A549 (cell line): Measurements from ENCODE around the gene GNG7. TPM values are rescaled to one million over a fixed set of nuclear protein-coding genes. Genes with fewer than 3 reads are reported as not detected.
A peak's percentile ranks its signal among the peaks of the same experiment; 100 is the strongest.
"Not testable (repeated sequence)": the region's sequence is repeated elsewhere in the genome, so short reads cannot be mapped to it uniquely, and the experiment has no call there.

Source experiments
- ATAC-seq, 2 experiments: fragments of 200-7000 bp in 1 of 2; fragments of >200 bp in 1 of 2; cut with Nextera tagmentation in 1 of 2; cut with Tn5 transposase in 1 of 2; 3 replicates each; pipeline versions ENCODE4 v1.8.0 to v1.9.1; 2018 to 2020; ENCODE audit warnings: mild to moderate bottlenecking in 1 of 2, moderate library complexity in 1 of 2
- CTCF ChIA-PET: fragments of 300-600 bp; sonication (Branson Sonifier 250); formaldehyde crosslinking; extraction: SDS; loops from one replicate; lab custom pipeline; 2021; ENCODE audit warnings: antibody characterized with exemption, inconsistent platforms; lab: Yijun Ruan, JAX
- POLR2A ChIA-PET: fragments of 350-600 bp; formaldehyde crosslinking; extraction: SDS; loops from one replicate; lab custom pipeline; 2021; ENCODE audit warnings: antibody characterized with exemption, inconsistent platforms; lab: Yijun Ruan, JAX
- DNase-seq, 2 experiments: peaks; one replicate each; pipeline versions ENCODE4 v3.0.0 to v3.0.0-alpha.2; 2011 to 2016; ENCODE audit warnings: low read depth in 1 of 2, low spot score in 1 of 2
- FAIRE-seq: peaks from 2 replicates; lab custom pipeline; 2011; peaks lifted over from hg19 to GRCh38; lab: Jason Lieb, UNC
- H3K27ac ChIP-seq, 2 experiments: fragments of >200 bp; sonication (Bioruptor Twin); formaldehyde crosslinking; 3 replicates each; pipeline ENCODE4 v1.5.1; 2016 to 2017
- H3K4me1 ChIP-seq: fragments of >200 bp; sonication (Bioruptor Twin); formaldehyde crosslinking; 3 replicates; pipeline ENCODE4 v1.6.1; 2016
- H3K4me2 ChIP-seq: fragments of >200 bp; sonication (Bioruptor Twin); formaldehyde crosslinking; 3 replicates; pipeline ENCODE4 v1.6.1; 2016
- H3K4me3 ChIP-seq: fragments of >200 bp; sonication (Bioruptor Twin); formaldehyde crosslinking; 3 replicates; pipeline ENCODE4 v1.5.1; 2016
- H3K9me3 ChIP-seq: fragments of >200 bp; sonication (Bioruptor Twin); formaldehyde crosslinking; 3 replicates; pipeline ENCODE4 v1.6.1; 2016
- BHLHE40 ChIP-seq: IDR thresholded peaks from 2 replicates; pipeline ENCODE4 v1.6.1; 2012; ENCODE audit warnings: low read depth, low read length, inconsistent platforms
- CBX2 ChIP-seq: fragments of 200-600 bp; sonication (generic); IDR thresholded peaks from 2 replicates; pipeline ENCODE4 v1.6.1; 2016; ENCODE audit warnings: low read depth, mild to moderate bottlenecking, borderline replicate concordance
- CBX8 ChIP-seq: fragments of 200-600 bp; sonication (generic); IDR thresholded peaks from 2 replicates; pipeline ENCODE4 v1.6.1; 2016
- CHD2 ChIP-seq: fragments of 150-350 bp; IDR thresholded peaks from 2 replicates; pipeline ENCODE4 v1.6.1; 2014; ENCODE audit warnings: low read length; ENCODE audit not compliant: partially characterized antibody
- EHF ChIP-seq: fragments of 250-450 bp; sonication (Bioruptor Pico); IDR thresholded peaks from 2 replicates; pipeline ENCODE4 v1.5.0; 2020; ENCODE audit warnings: mild to moderate bottlenecking
- EHMT2 ChIP-seq: fragments of 200-600 bp; sonication (generic); IDR thresholded peaks from 2 replicates; pipeline ENCODE4 v1.6.1; 2016; ENCODE audit warnings: antibody characterized with exemption, low read depth, mild to moderate bottlenecking, moderate library complexity
- FOSB ChIP-seq: fragments of 250-450 bp; sonication (Bioruptor Pico); IDR thresholded peaks from 2 replicates; pipeline ENCODE4 v1.5.0; 2020; ENCODE audit warnings: mild to moderate bottlenecking, moderate library complexity
- FOSL2 ChIP-seq, 2 experiments: fragments of 450-650 bp in 1 of 2; fragments of >200 bp in 1 of 2; sonication (Bioruptor Twin) in 1 of 2; formaldehyde crosslinking; IDR thresholded peaks; 2 replicates each; pipeline versions ENCODE4 v1.5.0 to v1.6.1; 2016 to 2020; ENCODE audit warnings: mild to moderate bottlenecking in 1 of 2, moderate library complexity in 1 of 2
- FOXS1 ChIP-seq: fragments of 250-450 bp; sonication (Bioruptor Pico); IDR thresholded peaks from 2 replicates; pipeline ENCODE4 v1.5.0; 2020; ENCODE audit warnings: mild to moderate bottlenecking, moderate library complexity
- GATA3 ChIP-seq: IDR thresholded peaks from 2 replicates; pipeline ENCODE4 v1.6.1; 2012; ENCODE audit warnings: borderline replicate concordance
- HOXA7 ChIP-seq: fragments of 250-450 bp; sonication (Bioruptor Pico); IDR thresholded peaks from 2 replicates; pipeline ENCODE4 v1.5.0; 2020; ENCODE audit warnings: mild to moderate bottlenecking, moderate library complexity
- HOXB13 ChIP-seq: fragments of 250-450 bp; sonication (Bioruptor Pico); IDR thresholded peaks from 2 replicates; pipeline ENCODE4 v1.5.0; 2020; ENCODE audit warnings: low read depth, mild to moderate bottlenecking, moderate library complexity
- JUN ChIP-seq, 2 experiments: fragments of >200 bp; sonication (Bioruptor Twin); formaldehyde crosslinking; IDR thresholded peaks; 2 replicates in 1 of 2; 3 replicates in 1 of 2; pipeline ENCODE4 v1.6.1; 2016 to 2017
- KDM5A ChIP-seq: fragments of 200-600 bp; sonication (generic); IDR thresholded peaks from 2 replicates; pipeline ENCODE4 v1.6.1; 2016; ENCODE audit warnings: antibody characterized with exemption, mild to moderate bottlenecking
- MAFK ChIP-seq: fragments of 450-650 bp; IDR thresholded peaks from 2 replicates; pipeline ENCODE4 v1.6.1; 2014; ENCODE audit not compliant: partially characterized antibody
- MAZ ChIP-seq: fragments of 150-350 bp; IDR thresholded peaks from 2 replicates; pipeline ENCODE4 v1.6.1; 2014; ENCODE audit warnings: antibody characterized with exemption, low read depth, low read length, borderline replicate concordance
- NFE2L2 ChIP-seq: fragments of 150-350 bp; conservative IDR thresholded peaks from 2 replicates; pipeline ENCODE4 v1.6.1; 2014; ENCODE audit warnings: low read length
- NR3C1 ChIP-seq: fragments of >200 bp; sonication (Bioruptor Twin); formaldehyde crosslinking; IDR thresholded peaks from 3 replicates; pipeline ENCODE4 v1.6.1; 2017
- POLR2AphosphoS2 ChIP-seq: conservative IDR thresholded peaks from 2 replicates; pipeline ENCODE4 v1.6.1; 2012; ENCODE audit warnings: low read length, improper control_type of control experiment, inconsistent platforms
- RAD21 ChIP-seq, 2 experiments: fragments of >200 bp in 1 of 2; sonication (Bioruptor Twin) in 1 of 2; formaldehyde crosslinking in 1 of 2; IDR thresholded peaks in 1 of 2; conservative IDR thresholded peaks in 1 of 2; 2 replicates in 1 of 2; 3 replicates in 1 of 2; pipeline ENCODE4 v1.6.1; 2012 to 2018; ENCODE audit warnings: inconsistent platforms in 1 of 2
- RCOR1 ChIP-seq: fragments of 150-350 bp; IDR thresholded peaks from 2 replicates; pipeline ENCODE4 v1.6.1; 2014; ENCODE audit warnings: antibody characterized with exemption, low read length, low read depth
- RNF2 ChIP-seq: fragments of 200-600 bp; sonication (generic); IDR thresholded peaks from 2 replicates; pipeline ENCODE4 v1.6.1; 2016; ENCODE audit warnings: low read depth, mild to moderate bottlenecking, antibody characterized with exemption, moderate library complexity, borderline replicate concordance
- SMC3 ChIP-seq: fragments of >200 bp; sonication (Bioruptor Twin); formaldehyde crosslinking; IDR thresholded peaks from 3 replicates; pipeline ENCODE4 v1.6.1; 2018; ENCODE audit warnings: inconsistent platforms
- ZC3H11A ChIP-seq: fragments of 450-650 bp; IDR thresholded peaks from 2 replicates; pipeline ENCODE4 v1.6.1; 2014; ENCODE audit warnings: antibody characterized with exemption, mild to moderate bottlenecking
- ZFP36 ChIP-seq: fragments of 450-650 bp; IDR thresholded peaks from 2 replicates; pipeline ENCODE4 v1.6.1; 2014; ENCODE audit warnings: borderline replicate concordance; ENCODE audit not compliant: partially characterized antibody
- ZSCAN20 ChIP-seq: fragments of 250-450 bp; sonication (Bioruptor Pico); IDR thresholded peaks from 2 replicates; pipeline ENCODE4 v1.8.0; 2022; ENCODE audit warnings: mild to moderate bottlenecking, moderate library complexity
- WGBS: methylation state at CpG from one replicate; pipeline ENCODE4 v1.1.6; 2017; ENCODE audit errors: missing lambda C conversion rate; 5-methylcytosine and 5-hydroxymethylcytosine counted together
- polyA plus RNA-seq, 4 experiments: library from polyadenylated mRNA; depleted of rRNA in 3 of 4; stranded (reverse); fragments of >200 nt; fragmentation: RNase III in 1 of 4; extraction: RNeasy Plus Mini Kit Qiagen cat#74134 plus additional on column Dnase treatment in 1 of 4; gene quantifications; 2 replicates in 3 of 4; 3 replicates in 1 of 4; pipeline ENCODE4 v1.2.3, GENCODE V29; 2011 to 2017
- TF ChIP-seq, protein P1 (sequence below): fragments of 150-350 bp; IDR thresholded peaks from 2 replicates; pipeline ENCODE4 v1.6.1; 2014; ENCODE audit warnings: low read depth, mild to moderate bottlenecking, low read length
- TF ChIP-seq, protein P2 (sequence below): IDR thresholded peaks from 2 replicates; pipeline ENCODE4 v1.6.1; 2012
- TF ChIP-seq, protein P3 (sequence below): IDR thresholded peaks from 2 replicates; pipeline ENCODE4 v1.6.1; 2012

GNG7 gene
- polyA plus RNA-seq, 2 of the 4 experiments (the other 2 are of a cell fraction), result 0.06 to 0.08 TPM

- TF ChIP-seq MAFK (peak; percentile 82), ZSCAN20 (CRISPR knock-in tag) (no peak), CHD2 (no peak), FOSB (CRISPR knock-in tag) (no peak), ZC3H11A (no peak), HOXA7 (CRISPR knock-in tag) (no peak), KDM5A (no peak), RCOR1 (no peak), GATA3 (peak; percentile 49; the same call in 1 of the 2 replicates), BHLHE40 (peak; percentile 56; the same call in 1 of the 2 replicates), CBX8 (no peak), JUN (IDR thresholded peaks at IDR 0.05) (peak in 1 of 2 experiments; percentile 61; a peak in 2 of 5 replicates), ZFP36 (no peak), RAD21 (conservative IDR thresholded peaks at IDR 0.05 in 1 of 2, IDR thresholded peaks at IDR 0.05 in 1 of 2) (peak; percentile 39 to 58), CBX2 (no peak), SMC3 (peak; percentile 52), NFE2L2 (no peak), EHMT2 (no peak), FOSL2 (IDR thresholded peaks at IDR 0.05) (no peak), FOSL2 (CRISPR knock-in tag; IDR thresholded peaks at IDR 0.05) (peak; percentile 89), MAZ (no peak)
- TF ChIP-seq, protein P1, sequence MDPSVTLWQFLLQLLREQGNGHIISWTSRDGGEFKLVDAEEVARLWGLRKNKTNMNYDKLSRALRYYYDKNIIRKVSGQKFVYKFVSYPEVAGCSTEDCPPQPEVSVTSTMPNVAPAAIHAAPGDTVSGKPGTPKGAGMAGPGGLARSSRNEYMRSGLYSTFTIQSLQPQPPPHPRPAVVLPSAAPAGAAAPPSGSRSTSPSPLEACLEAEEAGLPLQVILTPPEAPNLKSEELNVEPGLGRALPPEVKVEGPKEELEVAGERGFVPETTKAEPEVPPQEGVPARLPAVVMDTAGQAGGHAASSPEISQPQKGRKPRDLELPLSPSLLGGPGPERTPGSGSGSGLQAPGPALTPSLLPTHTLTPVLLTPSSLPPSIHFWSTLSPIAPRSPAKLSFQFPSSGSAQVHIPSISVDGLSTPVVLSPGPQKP, result no peak
- TF ChIP-seq, protein P2, sequence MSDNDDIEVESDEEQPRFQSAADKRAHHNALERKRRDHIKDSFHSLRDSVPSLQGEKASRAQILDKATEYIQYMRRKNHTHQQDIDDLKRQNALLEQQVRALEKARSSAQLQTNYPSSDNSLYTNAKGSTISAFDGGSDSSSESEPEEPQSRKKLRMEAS, result peak; percentile 92
Measured at GRCh38 chr19:2543463-2544442, 158.7 kb downstream of the GNG7 start (continued).

DNA sequence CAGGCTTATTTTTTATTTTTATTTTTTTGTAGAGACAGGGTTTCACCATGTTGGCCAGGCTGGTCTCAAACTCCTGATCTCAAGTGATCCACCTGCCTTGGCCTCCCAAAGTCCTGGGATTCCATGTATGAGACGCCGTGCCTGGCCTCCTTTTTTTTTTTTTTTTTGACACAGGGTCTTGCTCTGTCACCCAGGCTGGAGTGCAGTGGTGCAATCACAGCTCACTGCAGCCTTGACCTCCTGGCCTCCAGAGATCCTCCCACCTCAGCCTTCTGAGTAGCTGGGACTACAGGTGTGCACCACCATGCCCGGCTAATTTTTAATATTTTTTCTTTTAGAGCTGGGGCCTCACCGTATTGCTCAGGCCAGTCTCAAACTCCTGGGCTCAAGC is 159.4 kb downstream of the GNG7 start:
- Histone ChIP-seq H3K27ac (peak overlapping the region; percentile 97 to 100), H3K4me3 (peak overlapping the region; percentile 33; the same call in 2 of the 3 replicates), H3K4me2 (peak overlapping the region; percentile 93), H3K4me1 (peaks cover 64% of the 10 kb centered on the region)
- POLR2A ChIA-PET, result interaction anchor here (1.0 to 5.3 kb wide), 11 partner anchors 9 to 68 kb away, joined by 3 to 191 read pairs (median 5); partner anchors contain the start of gene GADD45B
- ATAC-seq, FAIRE-seq, H3K9me3 ChIP-seq, DNase-seq: not testable (repeated sequence)
- CTCF ChIA-PET, result interaction anchor here (0.9 to 4.9 kb wide), 13 partner anchors 9 to 70 kb away, joined by 3 to 47 read pairs (median 4); partner anchors contain the start of gene GADD45B
- 6% methylated on average over 4 of the region's 4 CpGs for WGBS

GRCh38 chr19:2542341-2543069 is 160.0 kb downstream of the GNG7 start:
- 62% methylated on average over 20 of the region's 22 CpGs for WGBS
- ChIA-PET POLR2A (interaction anchor here (0.7 to 5.3 kb wide), 8 partner anchors 9 to 197 kb away, joined by 3 to 191 read pairs (median 6); partner anchors contain the start of genes GADD45B and SLC39A3), CTCF (interaction anchor here (0.9 to 4.9 kb wide), 13 partner anchors 10 to 71 kb away, joined by 3 to 47 read pairs (median 5); partner anchors contain the start of gene GADD45B)
- Histone ChIP-seq H3K4me3 (no peak overlapping the region), H3K9me3 (no peaks in the 10 kb centered on the region), H3K27ac (peak overlapping the region; percentile 97 to 100), H3K4me1 (peaks cover 64% of the 10 kb centered on the region), H3K4me2 (peak overlapping the region; percentile 93)
- FAIRE-seq, result no peak
- peak in 1 of 2 experiments; percentile 57 for DNase-seq
- ATAC-seq, result no peak
- TF ChIP-seq FOXS1 (CRISPR knock-in tag), result no peak
- no peak for TF ChIP-seq MAFK
- no peak for TF ChIP-seq JUN (IDR thresholded peaks at IDR 0.05)
- no peak for TF ChIP-seq NR3C1
- TF ChIP-seq EHF (CRISPR knock-in tag), result no peak
- no peak for TF ChIP-seq HOXB13 (CRISPR knock-in tag)
- TF ChIP-seq CBX8, result no peak
- no peak for TF ChIP-seq MAZ
- no peak for TF ChIP-seq GATA3
- TF ChIP-seq, protein P1, result no peak
- TF ChIP-seq, protein P2, result no peak
- TF ChIP-seq, protein P3, sequence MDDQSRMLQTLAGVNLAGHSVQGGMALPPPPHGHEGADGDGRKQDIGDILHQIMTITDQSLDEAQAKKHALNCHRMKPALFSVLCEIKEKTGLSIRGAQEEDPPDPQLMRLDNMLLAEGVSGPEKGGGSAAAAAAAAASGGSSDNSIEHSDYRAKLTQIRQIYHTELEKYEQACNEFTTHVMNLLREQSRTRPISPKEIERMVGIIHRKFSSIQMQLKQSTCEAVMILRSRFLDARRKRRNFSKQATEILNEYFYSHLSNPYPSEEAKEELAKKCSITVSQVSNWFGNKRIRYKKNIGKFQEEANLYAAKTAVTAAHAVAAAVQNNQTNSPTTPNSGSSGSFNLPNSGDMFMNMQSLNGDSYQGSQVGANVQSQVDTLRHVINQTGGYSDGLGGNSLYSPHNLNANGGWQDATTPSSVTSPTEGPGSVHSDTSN, result no peak
- TF ChIP-seq POLR2AphosphoS2, result no peak
- TF ChIP-seq RNF2, result no peak
